DND-41 (cell line): ENCODE measurements around the gene NGLY1.

Experiments
- EZH2 ChIP-seq: IDR thresholded peaks from 3 replicates; pipeline ENCODE4 v1.6.1; 2012; ENCODE audit warnings: borderline replicate concordance, low read depth, mild to moderate bottlenecking, moderate library complexity, low read length, inconsistent platforms; ENCODE audit not compliant: severe bottlenecking
- TF ChIP-seq, protein P1 (sequence below): IDR thresholded peaks from 2 replicates; pipeline ENCODE4 v1.5.1; 2012; ENCODE audit warnings: borderline replicate concordance, low read length, moderate library complexity, mild to moderate bottlenecking; ENCODE audit not compliant: poor library complexity, severe bottlenecking; ENCODE audit errors: extremely low read depth

DNA sequence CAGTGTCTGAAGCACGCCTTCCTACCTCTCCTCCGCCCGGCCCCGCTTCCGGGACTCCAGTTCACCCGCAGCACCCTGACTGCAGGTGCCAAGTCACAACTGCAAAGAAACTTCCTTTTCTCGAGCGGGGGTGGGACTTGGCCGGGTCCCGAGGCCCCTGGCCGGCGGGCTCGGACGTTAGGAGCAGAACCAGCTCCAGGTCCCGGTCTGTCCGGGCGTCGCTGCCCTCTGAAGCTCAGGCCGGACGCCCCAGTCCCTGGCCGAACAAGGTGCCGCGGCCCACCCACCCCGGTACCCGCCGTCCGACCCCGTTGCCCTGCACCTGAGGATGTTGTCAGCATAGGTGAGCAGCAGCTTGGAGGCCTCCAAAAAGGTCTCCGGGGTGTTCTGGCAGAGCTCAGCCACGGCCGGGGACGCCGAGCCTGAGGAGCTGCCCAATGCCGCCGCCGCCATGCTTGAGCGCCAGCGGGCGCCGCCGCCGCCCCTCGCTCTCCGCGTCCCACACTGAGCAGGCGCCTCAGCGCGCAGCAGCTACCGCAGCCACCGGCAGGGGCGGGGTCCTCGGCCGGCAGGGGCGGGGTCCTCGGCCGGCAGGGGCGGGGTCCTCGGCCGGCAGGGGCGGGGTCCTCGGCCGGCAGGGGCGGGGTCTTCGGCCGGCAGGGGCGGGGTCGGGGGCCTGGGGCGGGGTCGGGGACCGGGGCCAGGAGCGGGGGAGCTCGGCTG, at the start of gene NGLY1:
- TF ChIP-seq, protein P1, sequence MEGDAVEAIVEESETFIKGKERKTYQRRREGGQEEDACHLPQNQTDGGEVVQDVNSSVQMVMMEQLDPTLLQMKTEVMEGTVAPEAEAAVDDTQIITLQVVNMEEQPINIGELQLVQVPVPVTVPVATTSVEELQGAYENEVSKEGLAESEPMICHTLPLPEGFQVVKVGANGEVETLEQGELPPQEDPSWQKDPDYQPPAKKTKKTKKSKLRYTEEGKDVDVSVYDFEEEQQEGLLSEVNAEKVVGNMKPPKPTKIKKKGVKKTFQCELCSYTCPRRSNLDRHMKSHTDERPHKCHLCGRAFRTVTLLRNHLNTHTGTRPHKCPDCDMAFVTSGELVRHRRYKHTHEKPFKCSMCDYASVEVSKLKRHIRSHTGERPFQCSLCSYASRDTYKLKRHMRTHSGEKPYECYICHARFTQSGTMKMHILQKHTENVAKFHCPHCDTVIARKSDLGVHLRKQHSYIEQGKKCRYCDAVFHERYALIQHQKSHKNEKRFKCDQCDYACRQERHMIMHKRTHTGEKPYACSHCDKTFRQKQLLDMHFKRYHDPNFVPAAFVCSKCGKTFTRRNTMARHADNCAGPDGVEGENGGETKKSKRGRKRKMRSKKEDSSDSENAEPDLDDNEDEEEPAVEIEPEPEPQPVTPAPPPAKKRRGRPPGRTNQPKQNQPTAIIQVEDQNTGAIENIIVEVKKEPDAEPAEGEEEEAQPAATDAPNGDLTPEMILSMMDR = no peak
- TF ChIP-seq EZH2 = no peak
